ENCODE data around the gene RENBP. TPM values are rescaled to one million over a fixed set of nuclear protein-coding genes. Genes with fewer than 3 reads are reported as not detected.

The RENBP gene
- polyA plus RNA-seq, 1 donor = 5.1 TPM

DNA sequence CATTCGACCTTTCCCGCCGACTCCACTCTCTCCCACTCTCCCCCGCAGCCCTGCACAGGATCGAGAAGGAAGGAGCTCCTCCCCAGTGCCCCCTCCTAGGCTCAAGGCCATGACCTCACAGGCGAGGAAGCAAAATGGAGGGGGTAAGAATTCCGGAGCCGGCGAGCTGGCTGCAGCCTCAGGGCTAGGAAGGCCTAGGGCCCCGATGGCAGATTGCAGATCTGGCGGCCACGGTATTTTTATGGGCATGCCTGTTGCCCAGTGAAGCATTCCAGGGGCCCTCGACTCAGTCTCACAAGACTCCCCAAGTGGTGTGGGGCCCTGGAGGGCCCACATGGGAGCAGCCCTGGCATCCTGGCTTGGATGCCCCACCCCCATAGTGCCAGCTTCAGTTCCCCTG is 57.5 kb downstream of the RENBP start:
- DNase-seq = no peak

DNA sequence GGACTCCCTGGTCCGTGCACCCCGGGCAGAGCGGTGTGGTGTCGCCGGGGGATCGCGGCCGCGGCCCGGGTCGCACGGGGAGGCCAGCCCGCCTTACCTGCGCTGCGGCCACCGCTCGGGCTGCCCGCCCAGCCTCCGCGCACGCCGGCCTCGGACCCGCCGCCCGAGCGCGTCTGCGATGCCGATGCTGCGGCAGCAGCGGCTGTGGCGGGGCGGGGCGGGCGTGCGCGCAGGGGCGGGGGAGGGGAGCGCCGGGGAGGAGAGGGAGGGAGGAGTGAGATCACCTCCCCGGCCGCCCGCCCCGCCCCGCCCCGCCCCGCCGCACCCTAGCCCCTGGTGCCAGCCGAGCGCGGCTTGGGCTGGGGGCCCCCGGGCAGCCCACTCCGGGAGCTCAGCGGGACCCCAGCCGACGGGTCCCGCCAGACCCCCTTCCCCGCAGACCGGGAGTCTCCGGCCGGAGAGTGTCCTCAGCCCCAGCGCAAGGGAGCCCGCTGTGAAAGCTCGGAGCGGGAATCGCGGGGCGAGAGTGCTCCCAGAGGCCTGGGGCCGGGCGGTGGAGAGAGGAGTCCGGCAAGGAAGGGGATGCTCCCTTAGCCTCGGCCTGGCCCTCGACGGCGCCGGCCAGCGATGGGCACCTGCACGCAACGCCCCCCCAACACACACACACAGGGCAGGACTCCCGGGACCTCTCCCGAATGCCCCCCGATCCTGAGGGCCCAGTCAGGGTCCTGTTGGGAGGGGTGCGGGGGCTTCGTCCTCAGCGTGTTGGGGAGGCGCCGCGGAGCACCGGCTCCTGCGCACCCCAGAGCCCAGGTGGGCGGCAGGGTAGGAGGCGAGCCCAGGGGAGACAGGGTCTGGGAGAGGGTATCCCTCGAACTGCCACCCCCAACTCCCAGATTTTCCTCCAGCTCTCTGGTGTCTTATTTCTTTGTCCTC is 58.2 kb downstream of the RENBP start, which contains the start of gene L1CAM:
L1CAM (minus strand) TSS at position 206 of the 936 bp plus-strand sequence. CDS start 10,337 bp downstream, outside the sequence.
- no peak for DNase-seq

Other genes with a start within 250 kb of the RENBP start
- gene BCAP31, start 220.3 kb downstream of the RENBP start, polyA plus RNA-seq (ENCODE audit: insufficient read length) = 80.6 TPM
- 13.5 TPM for gene ABCD1, start 219.8 kb downstream of the RENBP start, polyA plus RNA-seq (ENCODE audit: insufficient read length)
- 1.9 TPM for gene PLXNB3, start 180.4 kb downstream of the RENBP start, polyA plus RNA-seq (ENCODE audit: insufficient read length)
- 318 TPM for gene SRPK3, start 163.6 kb downstream of the RENBP start, polyA plus RNA-seq (ENCODE audit: insufficient read length)
- gene IDH3G, start 150.3 kb downstream of the RENBP start, polyA plus RNA-seq (ENCODE audit: insufficient read length) = 49.5 TPM
- gene SSR4, start 150.0 kb downstream of the RENBP start, polyA plus RNA-seq (ENCODE audit: insufficient read length) = 106 TPM
- 2.4 TPM for gene PDZD4, start 114.1 kb downstream of the RENBP start, polyA plus RNA-seq (ENCODE audit: insufficient read length)
- 2.5 TPM for gene L1CAM, start 58.5 kb downstream of the RENBP start, polyA plus RNA-seq (ENCODE audit: insufficient read length)
- 1.4 TPM for gene AVPR2, start 40.0 kb downstream of the RENBP start, polyA plus RNA-seq (ENCODE audit: insufficient read length)
- gene ARHGAP4, start 18.4 kb downstream of the RENBP start, polyA plus RNA-seq (ENCODE audit: insufficient read length) = 26.4 TPM
- 71.0 TPM for gene NAA10, start 9.6 kb downstream of the RENBP start, polyA plus RNA-seq (ENCODE audit: insufficient read length)
- 37.9 TPM for gene HCFC1, start 27.2 kb upstream of the RENBP start, polyA plus RNA-seq (ENCODE audit: insufficient read length)
- gene TMEM187, start 28.1 kb upstream of the RENBP start, polyA plus RNA-seq (ENCODE audit: insufficient read length) = 7.5 TPM
- gene IRAK1, start 75.3 kb upstream of the RENBP start, polyA plus RNA-seq (ENCODE audit: insufficient read length) = 46.3 TPM
- gene MECP2, start 153.1 kb upstream of the RENBP start, polyA plus RNA-seq (ENCODE audit: insufficient read length) = 25.1 TPM
- not detected for gene OPN1LW, start 199.6 kb upstream of the RENBP start, polyA plus RNA-seq (ENCODE audit: insufficient read length)
- not detected for gene OPN1MW, start 238.0 kb upstream of the RENBP start, polyA plus RNA-seq (ENCODE audit: insufficient read length)

Data from hindlimb muscle (tissue), 1 donor.